GM19043 (cell line): ENCODE data around the gene MAPKAPK5.
"Not testable (repeated sequence)": the region's sequence is repeated elsewhere in the genome, so short reads cannot be mapped to it uniquely, and the experiment has no call there.

Experiments
- ATAC-seq: cut with Tn5 transposase; IDR thresholded peaks from one replicate; pipeline ENCODE4 v1.9.1; 2021; ENCODE audit warnings: low read depth; ENCODE audit not compliant: unreplicated experiment

Gene MAPKAPK5

GRCh38 chr12:111841750-111842555 is at the start of gene MAPKAPK5:
TSS of gene MAPKAPK5 (plus strand) at chr12:111842228. CDS start at chr12:111842734, 506 bp downstream.
- peak; percentile 80 for ATAC-seq

GRCh38 chr12:111792856-111793235 is 49.2 kb upstream of the MAPKAPK5 start:
- no peak for ATAC-seq

- no peak for ATAC-seq
Observed at GRCh38 chr12:111798182-111798581, 43.8 kb upstream of the MAPKAPK5 start.

- no peak for ATAC-seq
Observed at GRCh38 chr12:111799758-111800157, 42.3 kb upstream of the MAPKAPK5 start.

GRCh38 chr12:111803038-111803626 is 38.9 kb upstream of the MAPKAPK5 start:
- ATAC-seq: no peak

GRCh38 chr12:111803851-111804250 is 38.2 kb upstream of the MAPKAPK5 start:
- ATAC-seq: no peak

GRCh38 chr12:111806304-111806703 is 35.7 kb upstream of the MAPKAPK5 start:
- ATAC-seq: no peak

- ATAC-seq: no peak
Observed at GRCh38 chr12:111807232-111807631, 34.8 kb upstream of the MAPKAPK5 start.

- peak; percentile 59 for ATAC-seq
Observed at GRCh38 chr12:111812881-111813741, 28.9 kb upstream of the MAPKAPK5 start.

GRCh38 chr12:111816065-111816615 is 25.9 kb upstream of the MAPKAPK5 start:
- ATAC-seq: no peak

GRCh38 chr12:111816898-111817297 is 25.1 kb upstream of the MAPKAPK5 start:
- ATAC-seq: not testable (repeated sequence)

- ATAC-seq: no peak
Observed at GRCh38 chr12:111818340-111818739, 23.7 kb upstream of the MAPKAPK5 start.

- ATAC-seq: no peak
Observed at GRCh38 chr12:111819191-111820158, 22.6 kb upstream of the MAPKAPK5 start.

- not testable (repeated sequence) for ATAC-seq
Observed at GRCh38 chr12:111820828-111821227, 21.2 kb upstream of the MAPKAPK5 start.

- ATAC-seq: no peak
Observed at GRCh38 chr12:111822886-111823285, 19.1 kb upstream of the MAPKAPK5 start.

GRCh38 chr12:111823891-111824290 is 18.1 kb upstream of the MAPKAPK5 start:
- no peak for ATAC-seq

GRCh38 chr12:111824312-111824711 is 17.7 kb upstream of the MAPKAPK5 start:
- ATAC-seq: not testable (repeated sequence)

- no peak for ATAC-seq
Observed at GRCh38 chr12:111825509-111825908, 16.5 kb upstream of the MAPKAPK5 start.

- ATAC-seq: no peak
Observed at GRCh38 chr12:111826316-111826715, 15.7 kb upstream of the MAPKAPK5 start.

GRCh38 chr12:111826992-111827391 is 15.0 kb upstream of the MAPKAPK5 start:
- no peak for ATAC-seq
